GM12878 (cell line): ENCODE results near the gene CTNNA3. TPM values are rescaled to one million over a fixed set of nuclear protein-coding genes. Genes with fewer than 3 reads are reported as not detected.

Experiments
- ATAC-seq: fragments of 200-7000 bp; cut with Tn5 transposase; 3 replicates; pipeline ENCODE4 v1.9.1; 2020; ENCODE audit warnings: mild to moderate bottlenecking, moderate library complexity
- BruUV-seq: library from RNA; stranded (reverse); fragments of 400-500 nt; replicated peaks from 2 replicates; lab custom pipeline; 2021; lab: Mats Ljungman, UMichigan
- CTCF ChIA-PET: fragments of 300-600 bp; sonication (Branson Sonifier 250); formaldehyde crosslinking; extraction: SDS; loops from one replicate; lab custom pipeline; 2021; ENCODE audit warnings: inconsistent platforms; lab: Yijun Ruan, JAX
- POLR2A ChIA-PET: fragments of 350-600 bp; formaldehyde crosslinking; extraction: SDS; loops from one replicate; lab custom pipeline; 2021; ENCODE audit warnings: inconsistent platforms; lab: Charles Lee
- RAD21 ChIA-PET: fragments of 300-600 bp; sonication (Branson Sonifier 250); formaldehyde crosslinking; loops from one replicate; lab custom pipeline; 2023; ENCODE audit warnings: antibody characterized with exemption; ENCODE audit not compliant: unreplicated experiment; lab: Charles Lee
- SMC1A ChIA-PET: fragments of 300-600 bp; sonication (Branson Sonifier 250); formaldehyde crosslinking; loops from one replicate; lab custom pipeline; 2023; ENCODE audit not compliant: unreplicated experiment, uncharacterized antibody; lab: Charles Lee
- DNase-seq: peaks from one replicate; pipeline ENCODE4 v3.0.0-alpha.2; 2011; ENCODE audit warnings: low read depth, low spot score
- FAIRE-seq: peaks from 3 replicates; lab custom pipeline; 2011; peaks lifted over from hg19 to GRCh38; lab: Jason Lieb, UNC
- H2AFZ ChIP-seq: 2 replicates; pipeline ENCODE4 v1.6.0; 2011; ENCODE audit warnings: low read depth, low read length, control low read depth; ENCODE audit not compliant: control insufficient read depth
- H3K27ac ChIP-seq: 2 replicates; pipeline ENCODE4 v1.5.1; 2011; ENCODE audit warnings: control low read depth; ENCODE audit not compliant: control insufficient read depth, insufficient read depth
- H3K27me3 ChIP-seq, 2 experiments: replicated peaks in 1 of 2; 2 replicates each; pipeline versions ENCODE4 v1.6.0 to v1.6.1; 2011; ENCODE audit warnings: low read length in 1 of 2; ENCODE audit not compliant: control insufficient read depth in 2 of 2, insufficient read depth in 2 of 2
- H3K36me3 ChIP-seq, 2 experiments: 2 replicates each; pipeline ENCODE4 v1.5.1; 2011; ENCODE audit warnings: low read length in 1 of 2; ENCODE audit not compliant: control insufficient read depth in 2 of 2, insufficient read depth in 2 of 2
- H3K4me1 ChIP-seq: 2 replicates; pipeline ENCODE4 v1.6.1; 2011; ENCODE audit warnings: mild to moderate bottlenecking, low read length, moderate library complexity, mixed read lengths; ENCODE audit not compliant: control insufficient read depth, insufficient read depth
- H3K4me2 ChIP-seq: 2 replicates; pipeline ENCODE4 v1.6.0; 2011; ENCODE audit warnings: control low read depth; ENCODE audit not compliant: control insufficient read depth, insufficient read depth
- H3K4me3 ChIP-seq: fragments of 200-600 bp; sonication (generic); 2 replicates; pipeline ENCODE4 v1.5.1; 2016
- H3K79me2 ChIP-seq: 2 replicates; pipeline ENCODE4 v1.6.0; 2011; ENCODE audit warnings: low read length; ENCODE audit not compliant: control insufficient read depth, insufficient read depth
- H3K9ac ChIP-seq: 2 replicates; pipeline ENCODE4 v1.8.0; 2011; ENCODE audit warnings: low read length, control low read depth, mixed read lengths; ENCODE audit not compliant: control insufficient read depth, insufficient read depth
- H3K9me3 ChIP-seq: replicated peaks from 3 replicates; pipeline ENCODE4 v1.5.1; 2011; ENCODE audit warnings: mild to moderate bottlenecking, low read length; ENCODE audit not compliant: control insufficient read depth, insufficient read depth
- H4K20me1 ChIP-seq: 2 replicates; pipeline ENCODE4 v1.6.0; 2011; ENCODE audit not compliant: control insufficient read depth, insufficient read depth
- CEBPB ChIP-seq, 2 experiments: fragments of 150-350 bp in 1 of 2; IDR thresholded peaks; 2 replicates each; pipeline ENCODE4 v1.6.1; 2012 to 2014; ENCODE audit warnings: low read depth in 2 of 2, low read length in 2 of 2, borderline replicate concordance in 1 of 2, inconsistent platforms in 1 of 2
- FOXK2 ChIP-seq: fragments of 450-650 bp; IDR thresholded peaks from 2 replicates; pipeline ENCODE4 v1.6.1; 2017; ENCODE audit warnings: mild to moderate bottlenecking, moderate library complexity
- IRF4 ChIP-seq: IDR thresholded peaks from 2 replicates; pipeline ENCODE4 v1.6.1; 2011; ENCODE audit warnings: low read depth, low read length
- MXI1 ChIP-seq: fragments of 150-350 bp; IDR thresholded peaks from 2 replicates; pipeline ENCODE4 v1.6.1; 2011; ENCODE audit warnings: low read depth, mild to moderate bottlenecking, inconsistent platforms, low read length, improper control_type of control experiment
- MYB ChIP-seq: fragments of 150-350 bp; IDR thresholded peaks from 2 replicates; pipeline ENCODE4 v1.6.1; 2014; ENCODE audit warnings: mild to moderate bottlenecking, low read depth, low read length, borderline replicate concordance
- NFIC ChIP-seq: IDR thresholded peaks from 2 replicates; pipeline ENCODE4 v1.6.1; 2012; ENCODE audit warnings: low read depth, mild to moderate bottlenecking, inconsistent platforms, low read length, moderate library complexity
- NFYA ChIP-seq: IDR thresholded peaks from 2 replicates; pipeline ENCODE4 v1.6.1; 2011; ENCODE audit warnings: low read depth, mild to moderate bottlenecking, low read length, improper control_type of control experiment, borderline replicate concordance
- RBBP5 ChIP-seq: fragments of 200-600 bp; sonication (generic); conservative IDR thresholded peaks from 2 replicates; pipeline ENCODE4 v1.6.1; 2016
- SP1 ChIP-seq: IDR thresholded peaks from one replicate; pipeline ENCODE4 v1.6.1; 2011; ENCODE audit warnings: low read depth, low read length
- SREBF1 ChIP-seq: IDR thresholded peaks from 2 replicates; pipeline ENCODE4 v1.6.1; 2012; ENCODE audit warnings: mild to moderate bottlenecking, low read length
- SREBF2 ChIP-seq: IDR thresholded peaks from 2 replicates; pipeline ENCODE4 v1.6.1; 2012; ENCODE audit warnings: mild to moderate bottlenecking, low read length
- STAT3 ChIP-seq: IDR thresholded peaks from 2 replicates; pipeline ENCODE4 v1.6.1; 2011; ENCODE audit warnings: low read depth, low read length, improper control_type of control experiment
- WGBS: methylation state at CpG from one replicate; pipeline ENCODE4 v1.1.6; 2016; ENCODE audit warnings: low lambda C conversion rate; ENCODE audit not compliant: insufficient replicate concordance, insufficient coverage; ENCODE audit errors: missing lambda C conversion rate; 5-methylcytosine and 5-hydroxymethylcytosine counted together
- in situ Hi-C: fragments of 300-500 bp; cut with MboI; formaldehyde crosslinking; loops from 9 replicates; pipeline ENCODE4 v1.14.3; 2018; ENCODE audit warnings: mixed read lengths
- intact Hi-C: fragments of 100-400 bp; cut with micrococcal nuclease; formaldehyde crosslinking; loops from one replicate; pipeline ENCODE4 v1.14.2; 2022; ENCODE audit not compliant: unreplicated experiment
- polyA plus RNA-seq, 11 experiments: library from polyadenylated mRNA; depleted of rRNA in 4 of 11; unstranded in 6 of 11; stranded (reverse) in 5 of 11; fragments of >200 nt; fragmentation: Nextera tagmentation in 4 of 11; fragmentation: Illumina TruSeq in 1 of 11; extraction: Ambion mirVana in 4 of 11; extraction: Trizol in 1 of 11; gene quantifications; 1 replicate in 1 of 11; 2 replicates in 10 of 11; pipeline versions ENCODE4 v1.2.1 to v1.2.3, GENCODE V29; 2011 to 2016; ENCODE audit warnings: inconsistent platforms in 2 of 11, missing spikeins in 2 of 11, low read depth in 1 of 11
- total RNA-seq, 4 experiments: library from RNA; depleted of rRNA in 3 of 4; stranded (reverse); fragments of >200 nt in 3 of 4; fragmentation: Illumina TruSeq in 1 of 4; extraction: Trizol in 1 of 4; gene quantifications; 2 replicates each; pipeline versions ENCODE4 v1.2.1 to v1.2.3, GENCODE V29; 2013 to 2021
- TF ChIP-seq, protein P1 (sequence below): fragments of 450-650 bp; IDR thresholded peaks from 2 replicates; pipeline ENCODE4 v1.6.1; 2016; ENCODE audit warnings: mild to moderate bottlenecking, moderate library complexity, borderline replicate concordance
- TF ChIP-seq, protein P2 (sequence below): fragments of 450-650 bp; formaldehyde crosslinking; IDR thresholded peaks from 2 replicates; pipeline ENCODE4 v1.5.0; 2022; ENCODE audit warnings: mild to moderate bottlenecking, missing genetic modification characterization

The CTNNA3 gene
- total and polyA plus RNA-seq, 10 of the 15 experiments (the other 5 are each of a cell fraction or from before 2014, with no cell fraction given): under 0.01 to 4.5 (median 0.22) TPM; not detected in 2

GRCh38 chr10:66586073-66586472 is 1109.9 kb downstream of the CTNNA3 start (continued):
- TF ChIP-seq, protein P1, sequence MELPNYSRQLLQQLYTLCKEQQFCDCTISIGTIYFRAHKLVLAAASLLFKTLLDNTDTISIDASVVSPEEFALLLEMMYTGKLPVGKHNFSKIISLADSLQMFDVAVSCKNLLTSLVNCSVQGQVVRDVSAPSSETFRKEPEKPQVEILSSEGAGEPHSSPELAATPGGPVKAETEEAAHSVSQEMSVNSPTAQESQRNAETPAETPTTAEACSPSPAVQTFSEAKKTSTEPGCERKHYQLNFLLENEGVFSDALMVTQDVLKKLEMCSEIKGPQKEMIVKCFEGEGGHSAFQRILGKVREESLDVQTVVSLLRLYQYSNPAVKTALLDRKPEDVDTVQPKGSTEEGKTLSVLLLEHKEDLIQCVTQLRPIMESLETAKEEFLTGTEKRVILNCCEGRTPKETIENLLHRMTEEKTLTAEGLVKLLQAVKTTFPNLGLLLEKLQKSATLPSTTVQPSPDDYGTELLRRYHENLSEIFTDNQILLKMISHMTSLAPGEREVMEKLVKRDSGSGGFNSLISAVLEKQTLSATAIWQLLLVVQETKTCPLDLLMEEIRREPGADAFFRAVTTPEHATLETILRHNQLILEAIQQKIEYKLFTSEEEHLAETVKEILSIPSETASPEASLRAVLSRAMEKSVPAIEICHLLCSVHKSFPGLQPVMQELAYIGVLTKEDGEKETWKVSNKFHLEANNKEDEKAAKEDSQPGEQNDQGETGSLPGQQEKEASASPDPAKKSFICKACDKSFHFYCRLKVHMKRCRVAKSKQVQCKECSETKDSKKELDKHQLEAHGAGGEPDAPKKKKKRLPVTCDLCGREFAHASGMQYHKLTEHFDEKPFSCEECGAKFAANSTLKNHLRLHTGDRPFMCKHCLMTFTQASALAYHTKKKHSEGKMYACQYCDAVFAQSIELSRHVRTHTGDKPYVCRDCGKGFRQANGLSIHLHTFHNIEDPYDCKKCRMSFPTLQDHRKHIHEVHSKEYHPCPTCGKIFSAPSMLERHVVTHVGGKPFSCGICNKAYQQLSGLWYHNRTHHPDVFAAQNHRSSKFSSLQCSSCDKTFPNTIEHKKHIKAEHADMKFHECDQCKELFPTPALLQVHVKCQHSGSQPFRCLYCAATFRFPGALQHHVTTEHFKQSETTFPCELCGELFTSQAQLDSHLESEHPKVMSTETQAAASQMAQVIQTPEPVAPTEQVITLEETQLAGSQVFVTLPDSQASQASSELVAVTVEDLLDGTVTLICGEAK: no peak
- TF ChIP-seq SREBF1: no peak

DNA sequence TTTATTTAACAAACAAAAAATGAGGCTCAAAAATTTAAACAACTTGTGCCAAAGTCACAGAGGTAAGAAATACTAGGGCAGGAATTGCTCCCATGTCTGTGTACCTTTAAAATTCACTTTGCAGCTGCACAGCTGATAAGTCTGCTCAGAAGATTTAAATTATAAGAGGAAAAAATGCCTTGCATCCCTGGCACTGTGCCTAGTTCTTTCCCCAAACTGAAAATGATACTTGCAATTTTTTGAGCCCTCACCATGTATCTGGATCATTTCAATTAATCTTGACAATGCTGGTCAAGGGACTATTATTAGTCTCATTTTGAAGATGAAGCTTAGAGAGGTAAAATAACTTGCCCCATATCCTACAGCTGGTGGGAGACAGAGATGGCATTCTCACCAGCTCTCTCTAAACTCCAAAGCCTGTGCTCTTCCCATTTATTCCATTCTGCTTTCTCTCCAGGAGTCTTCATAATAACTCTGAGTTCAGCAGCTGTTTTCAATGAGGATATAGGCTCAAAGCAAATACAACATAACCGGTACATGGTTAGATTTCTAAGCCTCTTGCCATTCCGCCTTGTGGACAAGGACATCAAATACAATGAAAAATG is 1120.6 kb downstream of the CTNNA3 start:
- H3K4me1 ChIP-seq: no peaks in the 10 kb centered on the region
- CTCF ChIA-PET: interaction anchor here (0.6 to 1.8 kb wide), 4 partner anchors 11 to 1205 kb away, joined by 3 to 4 read pairs (median 3); no protein-coding TSS in a partner anchor
- in situ Hi-C loops (no loop called here), intact Hi-C loops (no loop called here)
- POLR2A ChIA-PET: no interaction called here
- WGBS: 42% methylated on average over 2 of the region's 2 CpGs
- no TSS peak for BruUV-seq
- TF ChIP-seq NFYA: no peak
- no peak for TF ChIP-seq SREBF2
- TF ChIP-seq MYB: no peak
- no peak for TF ChIP-seq IRF4
- no peak for TF ChIP-seq SP1
- TF ChIP-seq FOXK2: no peak
- TF ChIP-seq STAT3: no peak
- TF ChIP-seq, protein P2, sequence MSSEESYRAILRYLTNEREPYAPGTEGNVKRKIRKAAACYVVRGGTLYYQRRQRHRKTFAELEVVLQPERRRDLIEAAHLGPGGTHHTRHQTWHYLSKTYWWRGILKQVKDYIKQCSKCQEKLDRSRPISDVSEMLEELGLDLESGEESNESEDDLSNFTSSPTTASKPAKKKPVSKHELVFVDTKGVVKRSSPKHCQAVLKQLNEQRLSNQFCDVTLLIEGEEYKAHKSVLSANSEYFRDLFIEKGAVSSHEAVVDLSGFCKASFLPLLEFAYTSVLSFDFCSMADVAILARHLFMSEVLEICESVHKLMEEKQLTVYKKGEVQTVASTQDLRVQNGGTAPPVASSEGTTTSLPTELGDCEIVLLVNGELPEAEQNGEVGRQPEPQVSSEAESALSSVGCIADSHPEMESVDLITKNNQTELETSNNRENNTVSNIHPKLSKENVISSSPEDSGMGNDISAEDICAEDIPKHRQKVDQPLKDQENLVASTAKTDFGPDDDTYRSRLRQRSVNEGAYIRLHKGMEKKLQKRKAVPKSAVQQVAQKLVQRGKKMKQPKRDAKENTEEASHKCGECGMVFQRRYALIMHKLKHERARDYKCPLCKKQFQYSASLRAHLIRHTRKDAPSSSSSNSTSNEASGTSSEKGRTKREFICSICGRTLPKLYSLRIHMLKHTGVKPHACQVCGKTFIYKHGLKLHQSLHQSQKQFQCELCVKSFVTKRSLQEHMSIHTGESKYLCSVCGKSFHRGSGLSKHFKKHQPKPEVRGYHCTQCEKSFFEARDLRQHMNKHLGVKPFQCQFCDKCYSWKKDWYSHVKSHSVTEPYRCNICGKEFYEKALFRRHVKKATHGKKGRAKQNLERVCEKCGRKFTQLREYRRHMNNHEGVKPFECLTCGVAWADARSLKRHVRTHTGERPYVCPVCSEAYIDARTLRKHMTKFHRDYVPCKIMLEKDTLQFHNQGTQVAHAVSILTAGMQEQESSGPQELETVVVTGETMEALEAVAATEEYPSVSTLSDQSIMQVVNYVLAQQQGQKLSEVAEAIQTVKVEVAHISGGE: no peak
- TF ChIP-seq CEBPB (IDR thresholded peaks at IDR 0.05; ENCODE audit: borderline replicate concordance in 1 of 2, low read depth in 2 of 2, low read length in 2 of 2): no peak
- TF ChIP-seq RBBP5: no peak
- no peak for TF ChIP-seq MXI1
- no peak for TF ChIP-seq NFIC
- TF ChIP-seq, all 136 proteins: peak for 0
- RAD21 ChIA-PET: no interaction called here
- Histone ChIP-seq H3K4me3 (no peak overlapping the region), H3K27me3 (no peaks in the 10 kb centered on the region), H3K4me2 (no peak overlapping the region), H3K27ac (no peak overlapping the region), H4K20me1 (no peaks in the 10 kb centered on the region), H3K36me3 (no peaks in the 10 kb centered on the region), H3K9ac (no peak overlapping the region), H2AFZ (no peak overlapping the region), H3K79me2 (no peaks in the 10 kb centered on the region), H3K9me3 (no peaks in the 10 kb centered on the region)
- SMC1A ChIA-PET: interaction anchor here (1.3 kb wide), 1 partner anchor 9 kb away, joined by 4 read pairs; no protein-coding TSS in a partner anchor
- ATAC-seq (no peak), FAIRE-seq (no peak), DNase-seq (no peak)
